GM12801 (cell line): Measurements from ENCODE around the gene MEIS1.

Experiments used
- CTCF ChIP-seq: IDR thresholded peaks from one replicate; pipeline ENCODE4 v1.5.1; 2011; ENCODE audit warnings: control low read depth; ENCODE audit not compliant: insufficient read length; ENCODE audit errors: extremely low read depth

The MEIS1 gene

GRCh38 chr2:66412874-66413273 lies 22.1 kb upstream of the MEIS1 start:
- TF ChIP-seq CTCF, result no peak

- TF ChIP-seq CTCF, result no peak
Observed at GRCh38 chr2:66414896-66415295, 20.0 kb upstream of the MEIS1 start.

- TF ChIP-seq CTCF, result no peak
Observed at GRCh38 chr2:66418381-66418780, 16.5 kb upstream of the MEIS1 start.

GRCh38 chr2:66421612-66422011 lies 13.3 kb upstream of the MEIS1 start:
- TF ChIP-seq CTCF, result no peak

- no peak for TF ChIP-seq CTCF
Observed at GRCh38 chr2:66423391-66424124, 11.4 kb upstream of the MEIS1 start.

GRCh38 chr2:66426244-66427111 lies 8.4 kb upstream of the MEIS1 start:
- no peak for TF ChIP-seq CTCF

GRCh38 chr2:66427300-66427699 lies 7.6 kb upstream of the MEIS1 start:
- TF ChIP-seq CTCF, result no peak
